T-helper 2 cell (primary cell): ENCODE data around the gene PCBP4.

Experiments
- DNase-seq, 5 experiments: peaks; one replicate each; pipeline versions ENCODE4 v3.0.0 to v3.0.0-alpha.2; 2012 to 2022
- total RNA-seq, 2 donors: gene quantifications; one replicate each; lab custom pipeline; 2026; lab: John Stamatoyannopoulos, UW

Gene PCBP4
- 15.9 to 16.5 reads per million in 2 donors for total RNA-seq

DNA sequence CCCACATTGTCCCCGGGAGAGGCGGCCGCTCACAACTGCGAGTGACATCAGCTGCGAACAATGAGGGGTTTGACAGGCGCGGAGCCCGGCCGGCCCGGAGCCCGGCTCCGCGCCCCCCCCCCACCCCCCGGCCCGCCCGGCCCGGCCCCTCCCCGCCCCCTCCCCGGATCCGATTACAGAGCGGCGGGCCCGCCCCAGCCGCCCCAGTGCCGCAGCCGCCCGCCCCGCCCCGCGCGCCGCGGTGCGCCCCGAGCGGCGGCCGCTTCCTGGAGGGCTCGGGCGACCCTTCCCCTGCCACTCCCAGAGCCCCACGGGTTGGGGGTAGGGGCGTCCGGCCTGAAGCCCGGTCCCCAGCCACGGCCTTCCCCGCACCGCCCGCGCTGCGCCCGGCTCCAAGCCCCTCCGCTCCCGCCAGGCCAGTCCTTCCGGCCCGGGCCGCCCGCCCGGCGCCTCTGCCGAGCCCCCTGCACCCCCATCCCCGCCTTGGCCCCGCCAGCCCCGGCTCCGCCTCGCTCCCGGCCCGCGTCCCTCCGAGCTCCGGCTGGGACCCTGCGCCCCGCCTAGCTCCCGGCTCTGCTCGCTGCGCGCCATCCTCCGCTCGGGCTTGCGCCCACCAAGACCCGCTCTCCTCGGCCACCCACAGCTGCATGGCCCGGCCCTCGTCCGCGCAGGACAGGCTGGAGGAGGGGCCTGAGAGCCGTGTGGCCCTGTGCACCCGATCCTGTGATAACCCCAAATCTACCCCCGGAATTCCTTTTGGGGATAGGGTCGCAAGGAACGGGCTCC is at the start of gene PCBP4:
Gene PCBP4 (minus strand): TSS at position 71 of the 786 bp plus-strand sequence. CDS start 6,214 bp downstream, outside the sequence.
- DNase-seq = peak in 3 of 5 experiments; percentile 25 to 53 (median 32)

DNA sequence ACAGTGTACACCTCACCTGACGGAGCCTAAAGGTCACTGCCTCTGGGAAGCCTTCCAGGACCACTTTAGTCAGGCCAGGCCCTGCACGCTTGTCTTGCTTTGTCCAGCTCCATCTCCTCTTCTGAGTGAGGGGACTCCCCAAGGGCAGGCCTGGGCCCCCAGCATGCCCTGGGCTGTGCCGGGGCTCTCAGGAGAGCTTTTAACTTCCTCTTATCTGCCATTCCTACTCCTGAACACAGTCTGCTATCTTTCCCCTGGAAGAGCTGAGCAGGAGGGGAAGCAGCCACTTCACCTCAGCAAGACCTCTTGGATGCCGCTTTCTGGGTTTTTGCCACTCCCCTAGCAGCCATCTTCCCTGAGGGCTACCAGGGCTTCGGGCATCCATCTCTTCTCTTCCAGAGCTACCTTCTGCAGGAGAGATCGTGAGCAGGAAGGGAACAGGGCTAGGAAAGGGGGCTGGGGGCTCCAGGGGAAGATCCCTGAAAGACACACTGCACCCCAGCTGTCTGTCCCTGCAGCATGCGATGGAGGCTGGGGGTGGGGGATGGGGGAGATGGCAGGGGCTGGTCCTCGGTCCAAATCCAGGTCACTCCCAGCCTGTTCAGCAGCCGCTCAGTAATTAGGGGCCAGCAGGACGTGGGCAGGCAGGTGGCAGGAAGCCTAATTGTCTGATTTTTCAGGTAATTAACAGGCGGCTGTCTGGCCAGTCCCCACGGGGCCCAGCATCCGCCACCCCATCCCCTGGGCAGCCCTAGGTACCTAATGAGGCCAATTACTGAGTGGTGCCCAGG is 48.4 kb upstream of the PCBP4 start:
- DNase-seq = no peak

DNA sequence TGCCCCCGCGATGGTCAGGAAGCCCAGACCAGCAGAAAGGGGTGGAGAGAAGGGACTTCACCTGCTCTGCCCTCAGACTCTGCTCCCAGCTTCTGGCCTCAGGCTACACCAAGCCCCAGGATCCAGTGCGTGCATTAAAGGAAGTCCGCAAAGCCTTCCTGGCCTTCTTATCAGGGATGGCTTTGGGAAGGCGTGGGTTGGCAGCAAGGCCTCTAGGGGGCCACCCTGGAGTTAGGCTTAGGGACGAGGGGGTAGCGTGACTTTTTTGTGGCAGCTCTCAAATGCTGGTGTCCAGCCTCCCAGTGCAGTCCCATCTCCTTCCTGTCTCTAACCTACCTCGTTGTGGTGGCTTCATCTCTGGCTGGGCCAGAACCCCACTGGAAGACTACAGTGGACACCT is 47.4 kb upstream of the PCBP4 start:
- no peak for DNase-seq

DNA sequence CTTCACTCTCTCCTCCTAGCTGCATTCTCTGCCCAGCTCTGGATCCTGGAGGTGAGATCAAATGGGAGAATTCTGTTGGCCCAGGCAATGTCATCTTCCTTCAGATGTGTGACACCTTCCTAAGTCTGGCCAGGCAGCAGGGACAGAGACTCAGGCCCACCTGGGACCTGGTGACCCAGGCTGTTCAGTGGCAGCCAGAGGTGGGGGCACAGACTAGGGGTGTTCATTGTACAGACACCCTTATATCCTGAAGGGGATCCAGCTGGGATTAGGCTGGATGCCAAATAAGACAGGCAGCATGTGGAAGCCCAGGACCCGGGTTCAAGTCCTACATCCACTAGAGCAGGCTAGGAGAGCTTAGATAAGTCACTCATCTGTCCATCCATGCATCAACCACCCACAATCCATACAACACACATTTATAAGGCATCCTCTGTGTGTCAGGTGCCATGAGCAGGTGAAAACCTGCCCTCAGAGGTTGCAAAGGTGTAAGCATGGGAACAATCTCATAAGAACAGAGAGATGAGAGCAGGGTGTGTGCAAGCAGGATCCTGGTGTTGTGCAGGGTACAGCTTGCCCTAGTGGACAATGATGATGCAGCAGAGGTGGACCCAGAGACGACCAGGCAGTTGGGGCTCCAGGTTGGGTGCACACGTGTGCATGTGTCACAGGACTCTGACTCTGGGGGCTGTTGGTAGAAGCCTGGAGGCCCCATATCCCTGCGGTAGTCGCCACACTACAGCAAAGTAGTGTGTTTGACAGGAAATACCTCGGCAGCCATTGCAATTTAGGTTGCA is 46.7 kb upstream of the PCBP4 start:
- DNase-seq = no peak

DNA sequence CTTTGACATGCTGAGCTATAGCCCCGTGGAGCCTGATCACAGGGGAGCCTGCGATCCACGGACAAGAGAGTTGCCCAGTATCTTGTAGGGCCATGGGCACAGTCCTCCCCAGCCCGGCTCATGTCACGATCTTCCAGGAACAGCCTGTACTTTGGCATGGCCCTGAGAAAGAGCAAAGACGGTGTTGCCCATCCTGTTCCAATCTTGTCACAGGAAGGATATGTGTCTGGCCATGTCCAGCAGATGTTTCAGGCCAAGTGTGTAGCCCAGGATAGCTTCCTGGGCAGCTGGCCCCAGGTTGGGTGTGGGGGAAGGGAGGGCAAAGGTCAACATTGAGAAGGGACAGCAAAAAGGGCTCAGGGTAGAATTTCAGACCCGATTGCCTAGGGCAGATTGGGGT is 45.4 kb upstream of the PCBP4 start:
- DNase-seq = no peak

DNA sequence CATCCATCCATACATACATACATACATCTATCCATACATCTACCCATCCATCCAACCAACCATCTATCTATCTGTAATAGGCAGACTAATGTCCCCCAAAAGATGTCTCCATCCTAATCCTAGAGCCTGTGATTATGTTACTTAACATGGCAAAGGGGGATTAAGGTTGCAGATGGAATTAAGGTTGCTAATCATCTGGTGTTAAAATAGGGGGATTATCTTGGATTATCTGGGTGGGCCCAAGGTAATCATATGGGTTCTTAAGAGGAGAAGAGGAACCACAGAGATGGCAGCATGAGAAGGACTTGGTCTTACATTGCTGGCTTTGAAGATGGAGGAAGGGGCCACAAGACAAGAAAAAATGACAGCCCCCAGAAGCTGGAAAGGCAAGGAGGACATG is 43.2 kb upstream of the PCBP4 start:
- DNase-seq = no peak

DNA sequence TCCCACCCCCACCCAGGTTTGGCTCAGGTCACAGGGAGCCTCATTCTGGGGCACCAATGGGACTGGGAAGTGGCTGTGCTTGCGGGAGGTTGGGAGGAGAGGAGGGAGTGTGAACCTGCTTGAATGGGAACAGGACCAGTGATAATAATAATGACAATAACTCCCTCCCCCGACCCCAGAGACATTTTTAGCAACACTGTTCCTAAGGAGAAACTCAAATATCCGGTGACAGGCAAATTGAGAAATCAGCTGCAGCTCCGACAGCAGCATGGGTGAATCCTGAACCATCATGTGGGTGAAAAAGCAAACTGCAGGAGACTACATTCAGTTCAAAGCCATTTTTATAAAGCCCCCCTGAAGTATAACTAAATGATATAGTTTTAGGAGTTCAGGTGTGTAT is 40.0 kb upstream of the PCBP4 start:
- DNase-seq = no peak

DNA sequence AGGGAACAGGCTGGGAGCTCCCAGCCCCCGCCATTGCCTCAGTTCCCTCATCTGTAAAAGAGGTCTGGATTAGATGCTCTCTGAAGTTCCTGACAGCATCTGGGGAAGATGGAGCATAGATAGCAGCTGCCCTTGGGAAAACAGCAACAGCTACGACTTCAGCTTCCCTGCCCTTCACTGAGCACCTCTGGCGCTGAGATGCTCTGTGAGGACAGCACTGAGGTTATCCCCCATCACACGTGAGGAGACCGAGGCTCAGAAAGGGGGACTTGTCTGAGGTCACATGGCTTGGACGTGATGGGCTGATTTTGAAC is 39.5 kb upstream of the PCBP4 start:
- DNase-seq = no peak

DNA sequence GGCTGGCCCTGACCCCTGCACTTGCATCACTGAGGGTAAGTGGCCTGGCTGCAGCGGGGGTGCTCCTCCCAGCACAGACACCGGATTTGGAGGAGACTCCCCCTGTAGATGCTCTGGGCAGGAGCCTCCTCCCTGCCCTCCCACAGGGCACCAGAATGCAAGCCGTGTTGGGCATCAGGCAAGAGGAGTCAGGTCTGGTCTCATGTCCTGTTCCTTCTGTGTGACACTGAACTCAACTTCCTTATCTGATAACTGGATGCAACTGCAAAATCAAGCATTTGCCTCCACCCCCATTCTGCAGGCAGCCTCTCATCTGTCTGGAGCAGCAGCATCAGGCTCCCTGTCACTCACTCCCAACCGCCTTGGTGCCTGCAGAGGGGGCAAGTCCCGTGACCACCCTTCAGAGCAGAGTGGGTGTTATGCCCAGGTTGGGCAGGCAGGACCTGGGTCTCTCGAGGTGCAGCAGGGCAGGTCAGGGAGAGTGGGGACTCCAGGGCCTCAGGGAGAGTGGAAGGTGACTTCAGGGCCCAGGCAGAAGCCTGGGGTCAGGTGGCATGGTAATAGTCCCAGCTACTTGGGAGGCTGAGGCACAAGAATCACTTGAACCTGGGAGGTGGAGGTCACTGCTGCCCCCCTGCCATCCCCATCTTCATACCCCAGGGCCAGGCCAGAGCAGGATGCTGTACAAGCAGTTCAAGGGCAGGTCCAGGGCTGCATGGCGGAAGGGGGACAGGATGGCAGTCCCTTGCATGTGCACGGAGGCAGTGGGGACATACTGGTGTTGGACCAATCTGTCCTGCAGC is 39.0 kb upstream of the PCBP4 start:
- DNase-seq = peak in 1 of 5 experiments; percentile 58

DNA sequence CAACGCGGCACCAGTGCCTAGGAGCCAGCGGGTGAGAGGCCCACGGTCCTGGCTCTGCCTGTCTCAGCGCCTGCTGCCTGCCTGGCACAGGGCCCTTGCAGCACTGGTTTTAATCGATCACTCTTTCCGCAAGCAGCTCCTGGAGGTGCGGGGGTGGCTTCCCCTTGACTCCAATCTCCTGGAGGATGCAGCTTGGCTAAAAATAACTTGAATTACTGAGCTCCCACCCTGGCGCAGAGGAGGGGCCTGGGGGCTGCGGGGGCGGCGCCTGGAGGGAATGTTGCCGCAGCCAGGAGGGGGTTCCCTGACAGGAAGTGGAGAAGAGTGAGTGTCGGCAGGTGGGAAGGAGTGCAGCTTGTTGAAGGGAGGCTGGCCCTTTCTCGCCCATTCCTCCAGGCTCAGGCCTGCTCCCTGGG is 38.3 kb upstream of the PCBP4 start:
- no peak for DNase-seq

DNA sequence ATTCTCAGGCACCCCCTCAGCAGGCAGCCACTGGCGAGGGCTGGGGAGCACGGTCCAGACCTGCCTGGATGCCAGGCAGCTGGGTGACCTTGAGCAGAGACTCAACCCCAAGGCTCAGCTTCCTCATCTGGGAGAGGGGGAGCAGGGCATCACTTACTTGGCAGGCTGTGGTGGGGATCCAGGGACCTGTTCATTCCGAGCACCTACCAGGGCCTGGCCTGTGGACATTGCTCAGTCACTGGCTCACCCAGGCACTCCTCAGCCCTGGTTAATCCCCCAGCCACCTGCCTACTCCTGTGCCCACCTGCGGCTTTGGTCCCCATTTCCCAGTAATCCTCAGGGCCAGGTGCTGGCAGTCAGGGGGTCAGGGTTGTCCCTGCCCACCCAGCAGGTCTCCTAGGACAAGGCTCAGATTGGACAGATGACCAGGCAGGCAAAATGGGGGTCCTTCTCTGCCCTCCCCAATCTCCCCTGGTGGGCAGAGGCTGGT is 37.7 kb upstream of the PCBP4 start:
- DNase-seq = no peak

DNA sequence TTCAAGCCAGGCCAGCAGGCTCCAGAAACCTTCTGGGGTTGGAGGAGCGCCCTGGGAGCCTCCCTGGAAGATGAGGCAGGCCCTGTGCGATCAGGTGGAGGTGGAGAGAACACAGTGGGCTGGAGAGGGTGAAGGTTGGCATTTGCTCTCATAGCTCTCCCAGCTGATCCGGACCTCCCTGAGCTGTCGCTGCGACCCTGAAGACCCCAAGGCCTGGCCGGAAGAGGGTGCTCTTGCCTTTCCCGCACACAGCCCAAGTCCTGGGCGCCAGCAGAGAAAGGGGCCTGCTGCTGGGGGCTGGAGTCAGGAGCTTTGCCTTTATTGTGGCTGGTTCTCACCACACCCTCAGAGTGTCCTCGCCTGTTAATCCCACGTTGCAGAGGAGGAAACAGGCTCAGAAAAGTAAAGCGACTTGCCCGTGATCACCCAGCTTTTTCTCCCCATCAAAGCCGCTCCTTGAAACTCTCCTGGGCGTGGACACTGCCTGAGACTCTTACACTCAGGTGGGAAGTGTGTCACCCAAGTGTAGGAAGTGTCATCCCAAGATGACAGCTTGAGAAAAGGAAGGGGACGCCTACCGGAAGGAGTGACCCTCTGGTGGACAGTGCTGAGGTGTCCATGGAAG is 37.0 kb upstream of the PCBP4 start:
- no peak for DNase-seq

DNA sequence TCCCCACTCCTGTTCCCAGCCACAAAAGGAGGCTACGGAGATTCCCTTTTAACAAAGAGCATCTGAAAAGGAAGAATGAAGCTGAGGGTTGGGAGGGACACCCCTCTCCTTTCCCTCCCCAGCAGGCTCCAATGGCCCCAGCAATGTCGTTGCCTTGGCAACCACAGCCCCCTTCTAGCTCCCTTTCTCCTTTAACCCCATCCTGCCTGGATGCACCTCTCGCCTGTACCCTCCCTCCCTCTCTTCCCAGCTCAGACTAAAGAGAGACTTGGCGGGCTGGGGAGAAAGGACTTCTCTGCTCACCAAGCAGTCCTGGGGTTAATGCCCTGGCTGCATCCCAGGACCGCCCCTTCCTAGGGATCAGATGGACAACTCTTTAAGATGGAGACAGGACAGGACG is 35.5 kb upstream of the PCBP4 start:
- DNase-seq = no peak

DNA sequence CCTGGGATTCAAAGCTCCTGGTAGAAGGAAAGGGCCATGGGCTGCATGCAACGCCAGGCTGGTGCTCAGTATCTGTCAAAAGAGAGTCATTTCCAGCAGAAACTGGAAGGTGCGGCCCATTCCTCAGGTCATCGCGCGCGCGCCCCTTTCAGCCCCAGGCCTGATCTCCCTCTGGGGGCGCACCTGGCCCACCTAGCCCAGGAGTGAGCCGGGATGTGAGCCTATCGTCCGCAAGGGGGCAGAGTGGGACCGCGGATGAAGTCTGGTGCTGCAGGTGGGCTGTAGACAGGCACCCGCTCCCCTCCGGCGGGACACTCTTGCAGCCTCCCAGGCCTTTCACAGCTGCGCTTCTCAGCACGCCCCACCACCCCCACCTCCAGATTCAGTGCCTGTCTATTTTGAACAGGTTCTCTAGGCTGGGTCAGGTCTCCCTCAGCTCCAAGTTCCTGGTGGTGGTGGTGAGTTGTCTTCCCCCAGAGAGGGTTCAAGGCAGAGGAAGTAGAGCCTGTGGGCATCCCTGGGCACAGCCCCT is 34.3 kb upstream of the PCBP4 start:
- peak; percentile 73 to 81 (median 79) for DNase-seq

DNA sequence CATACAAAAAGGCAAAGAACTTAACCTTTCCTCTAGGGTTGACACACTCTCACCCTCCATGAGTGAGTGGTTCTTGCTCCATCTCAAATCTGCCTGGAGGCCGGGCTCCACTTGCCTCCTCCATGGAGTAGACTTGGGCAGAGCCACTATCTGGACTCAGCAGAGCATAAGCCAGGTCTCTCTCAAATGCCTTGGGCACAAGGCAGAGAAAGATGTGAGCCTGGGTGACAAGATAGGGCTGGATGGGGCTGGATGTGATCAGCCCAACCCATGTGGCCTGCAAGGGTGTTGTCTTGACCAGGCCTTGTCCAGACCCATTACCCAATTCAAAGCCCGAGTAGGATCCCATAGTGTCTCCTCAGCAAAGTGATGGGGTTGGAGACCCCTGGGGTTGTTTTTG is 32.6 kb upstream of the PCBP4 start:
- DNase-seq = no peak

DNA sequence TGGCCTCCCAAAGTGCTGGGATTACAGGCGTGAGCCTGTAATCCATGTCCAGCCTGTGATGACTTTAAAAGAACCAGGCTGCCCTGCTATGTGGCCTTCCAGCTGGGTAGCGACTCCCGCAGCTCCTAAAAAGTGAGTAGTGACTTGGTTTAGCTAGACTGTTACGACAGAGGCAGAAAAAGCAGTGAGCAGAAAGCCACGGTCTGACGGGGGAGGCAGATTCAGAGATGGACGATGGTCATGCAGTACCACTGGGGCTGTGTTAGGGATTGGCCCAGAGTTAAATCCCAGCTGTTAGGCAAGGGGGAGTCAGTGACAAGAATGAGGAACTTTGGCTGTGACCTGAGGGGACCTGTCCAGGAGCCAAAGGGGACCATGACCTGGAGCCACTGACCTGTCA is 31.5 kb upstream of the PCBP4 start:
- no peak for DNase-seq

DNA sequence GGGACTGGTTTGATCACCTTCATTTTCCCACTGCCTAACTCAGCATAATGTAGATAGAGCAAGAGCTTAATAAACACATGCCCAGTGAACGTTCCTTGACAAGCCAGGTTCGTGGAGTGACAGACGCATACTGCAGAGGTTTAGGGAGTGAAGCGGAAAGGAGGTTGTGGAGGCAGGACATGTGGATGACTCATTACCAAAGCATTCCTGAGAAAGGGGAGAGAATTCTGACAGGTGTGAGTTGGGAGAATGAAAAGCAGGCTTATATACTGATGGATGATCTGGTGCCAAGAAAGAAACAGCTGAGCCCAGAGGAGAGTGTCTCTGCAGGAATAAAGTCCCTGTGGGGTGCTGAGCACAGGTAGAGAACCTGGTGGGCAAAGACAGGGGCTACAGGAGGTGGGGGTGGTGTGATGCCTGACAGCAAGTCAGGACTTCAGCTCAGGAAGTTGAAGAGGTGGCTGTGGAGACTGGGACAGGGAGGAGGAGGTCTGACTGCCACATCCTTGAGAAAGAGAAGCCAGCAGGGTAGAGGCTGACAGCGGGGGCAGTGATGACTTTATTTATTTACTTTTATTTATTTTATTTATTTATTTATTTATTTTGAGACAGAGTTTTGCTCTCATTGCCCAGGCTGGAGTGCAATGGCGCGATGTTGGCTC is 30.8 kb upstream of the PCBP4 start:
- no peak for DNase-seq

DNA sequence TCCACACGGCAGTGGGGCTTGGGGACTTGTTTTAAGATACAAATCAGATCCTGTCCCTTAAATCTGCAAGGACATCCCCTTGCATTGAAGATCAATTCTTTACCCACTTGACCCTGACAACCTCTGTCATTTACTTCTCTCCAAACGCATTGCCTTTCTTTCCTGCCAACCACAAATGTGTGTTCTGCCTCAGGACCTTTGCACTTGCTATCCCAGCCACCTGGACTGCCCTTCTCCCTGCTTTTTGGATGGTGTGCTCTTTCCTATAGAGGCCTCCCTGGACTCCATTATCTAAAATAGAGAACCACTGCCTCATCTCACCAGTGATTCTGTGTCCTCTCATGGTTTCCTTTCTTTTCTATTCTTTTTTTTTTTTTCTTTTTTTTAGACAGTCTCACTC is 29.9 kb upstream of the PCBP4 start:
- DNase-seq = no peak

DNA sequence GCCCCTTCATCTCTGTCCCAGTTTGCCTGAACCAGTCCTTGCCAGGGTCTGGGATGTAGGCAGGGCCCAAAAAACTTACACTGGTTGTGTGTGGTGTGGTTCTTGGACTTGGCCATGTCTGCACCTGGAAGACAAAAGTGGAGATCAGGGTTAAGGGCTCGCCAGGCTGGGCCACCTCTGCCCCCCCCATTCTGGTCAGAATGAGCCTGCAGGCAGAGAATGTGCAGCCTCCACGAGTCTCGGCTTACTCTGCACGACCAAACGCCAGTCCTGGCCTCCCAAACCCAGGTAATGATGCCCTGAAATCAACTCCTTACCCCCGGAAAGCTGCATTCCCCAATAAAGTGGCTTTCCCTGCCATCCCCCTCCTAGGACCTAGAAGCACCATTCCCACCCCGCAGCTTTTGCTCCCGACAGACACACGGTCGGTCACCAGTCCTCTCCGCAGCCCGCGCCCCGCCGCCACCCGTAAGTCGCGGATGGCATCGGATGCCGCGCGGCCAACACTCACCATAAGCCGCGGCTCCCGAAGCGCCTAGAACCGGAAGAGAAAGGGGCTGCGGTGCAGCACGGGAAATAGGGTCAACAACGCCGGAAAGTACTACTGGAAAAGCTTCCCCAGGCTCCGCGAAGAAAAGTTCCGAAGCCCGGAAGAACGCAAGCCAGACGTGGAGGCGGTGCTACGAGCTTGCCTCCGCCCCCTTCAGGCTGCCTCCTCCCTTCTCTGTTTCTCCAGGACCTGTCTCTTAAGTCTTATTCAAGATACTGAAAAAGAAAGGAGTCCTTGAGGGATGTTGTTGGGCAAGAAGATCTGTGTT is 28.3 kb upstream of the PCBP4 start, which contains the start of gene RPL29:
Gene RPL29 (minus strand): TSS at position 550 of the 818 bp plus-strand sequence. CDS start 434 bp downstream, at position 116.
- DNase-seq = peak; percentile 72 to 97 (median 87)

DNA sequence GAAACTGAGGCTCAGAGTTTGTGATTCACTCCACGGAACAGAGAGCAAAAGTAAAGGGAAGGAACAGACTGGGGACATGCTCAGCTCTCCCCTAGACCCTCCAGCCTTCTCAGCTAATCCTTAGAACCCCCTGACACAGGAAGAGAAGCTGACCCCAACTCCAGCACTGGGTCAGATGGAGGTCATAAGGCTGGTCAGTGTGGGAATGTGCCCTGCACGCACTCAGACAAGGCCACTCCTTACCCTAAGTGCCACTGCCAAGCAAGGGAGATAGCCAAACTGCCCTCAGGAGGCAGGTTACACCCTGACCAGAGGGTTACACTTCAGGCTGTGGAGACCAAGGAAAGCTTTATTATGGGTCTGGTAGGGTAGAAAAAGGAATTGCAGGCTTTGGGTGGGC is 27.3 kb upstream of the PCBP4 start:
- no peak for DNase-seq
